SK-N-SH (cell line): Measurements from ENCODE around the gene PARD3B. TPM values are rescaled to one million over a fixed set of nuclear protein-coding genes. Genes with fewer than 3 reads are reported as not detected.

ENCODE experiments used
- CTCF ChIA-PET: fragments of 300-600, 350-600 bp; formaldehyde crosslinking; extraction: SDS; loops from one replicate; lab custom pipeline; 2021; lab: Yijun Ruan, JAX
- POLR2A ChIA-PET: fragments of 350-600 bp; sonication (Branson Sonifier 250); formaldehyde crosslinking; extraction: SDS; loops from one replicate; lab custom pipeline; 2020; ENCODE audit warnings: antibody characterized with exemption, inconsistent platforms; lab: Yijun Ruan, JAX
- DNase-seq: peaks from one replicate; pipeline ENCODE4 v3.0.0; 2012
- H2AFZ ChIP-seq: fragments of 200-600 bp; sonication (generic); 2 replicates; pipeline ENCODE4 v1.8.1; 2016; ENCODE audit warnings: antibody characterized with exemption, mild to moderate bottlenecking, low read depth
- H3F3A ChIP-seq: fragments of 200-600 bp; sonication (generic); replicated peaks from 2 replicates; pipeline ENCODE3; 2016; ENCODE audit warnings: antibody characterized with exemption, mild to moderate bottlenecking; ENCODE audit not compliant: insufficient read depth
- H3K27ac ChIP-seq, 2 experiments: fragments of 200-500 bp in 1 of 2; fragments of 200-600 bp in 1 of 2; sonication (Bioruptor generic) in 1 of 2; sonication (generic), shearing (Covaris generic) in 1 of 2; 2 replicates each; pipeline versions ENCODE4 v1.5.1 to v1.6.1; 2014 to 2016; ENCODE audit warnings: low read depth in 2 of 2, inconsistent platforms in 1 of 2, low read length in 1 of 2, mild to moderate bottlenecking in 1 of 2, mixed read lengths in 1 of 2
- H3K27me3 ChIP-seq: fragments of 200-600 bp; sonication (generic), shearing (Covaris generic); 2 replicates; pipeline ENCODE4 v1.6.1; 2016; ENCODE audit warnings: mixed run types; ENCODE audit not compliant: insufficient read depth
- H3K36me3 ChIP-seq, 2 experiments: fragments of 200-500 bp in 1 of 2; fragments of 200-600 bp in 1 of 2; sonication (Bioruptor generic) in 1 of 2; sonication (generic) in 1 of 2; replicated peaks in 1 of 2; 2 replicates each; pipeline versions ENCODE3 to v1.5.1; 2014 to 2016; ENCODE audit warnings: low read length in 1 of 2, mild to moderate bottlenecking in 1 of 2; ENCODE audit not compliant: insufficient read depth in 2 of 2, control insufficient read depth in 1 of 2
- H3K4me1 ChIP-seq, 2 experiments: fragments of 200-500 bp in 1 of 2; fragments of 200-600 bp in 1 of 2; sonication (Bioruptor generic) in 1 of 2; sonication (generic), shearing (Covaris generic) in 1 of 2; 2 replicates each; pipeline versions ENCODE4 v1.5.1 to v1.6.1; 2014 to 2016; ENCODE audit warnings: low read depth in 1 of 2, low read length in 1 of 2, mixed run types in 1 of 2; ENCODE audit not compliant: insufficient read depth in 2 of 2, control insufficient read depth in 1 of 2
- H3K4me2 ChIP-seq: fragments of 200-600 bp; sonication (generic), shearing (Covaris generic); 2 replicates; pipeline ENCODE4 v1.6.1; 2017; ENCODE audit warnings: mixed run types
- H3K4me3 ChIP-seq, 2 experiments: fragments of 200-500 bp in 1 of 2; fragments of 200-600 bp in 1 of 2; sonication (Bioruptor generic) in 1 of 2; sonication (generic), shearing (Covaris generic) in 1 of 2; 2 replicates each; pipeline versions ENCODE4 v1.5.1 to v1.8.1; 2014 to 2016; ENCODE audit warnings: low read depth in 2 of 2, inconsistent platforms in 1 of 2, low read length in 1 of 2, mild to moderate bottlenecking in 1 of 2, mixed read lengths in 1 of 2, moderate library complexity in 1 of 2
- H3K79me2 ChIP-seq: fragments of 200-600 bp; sonication (generic); 2 replicates; pipeline ENCODE4 v1.8.1; 2017; ENCODE audit warnings: mild to moderate bottlenecking; ENCODE audit not compliant: insufficient read depth
- H3K9ac ChIP-seq: fragments of 200-600 bp; sonication (generic); 2 replicates; pipeline ENCODE4 v1.6.1; 2017; ENCODE audit warnings: mixed run types
- H3K9me2 ChIP-seq: fragments of 200-600 bp; sonication (generic); 2 replicates; pipeline ENCODE4 v1.6.1; 2017; ENCODE audit warnings: mixed run types
- H3K9me3 ChIP-seq: fragments of 200-600 bp; sonication (generic); 2 replicates; pipeline ENCODE4 v1.6.1; 2017; ENCODE audit warnings: mixed run types, mild to moderate bottlenecking, moderate library complexity
- H4K20me1 ChIP-seq: fragments of 200-600 bp; sonication (generic); 2 replicates; pipeline ENCODE4 v1.6.1; 2017; ENCODE audit warnings: mild to moderate bottlenecking, mixed run types; ENCODE audit not compliant: insufficient read depth
- CHD2 ChIP-seq: fragments of 150-350 bp; IDR thresholded peaks from 2 replicates; pipeline ENCODE4 v1.6.1; 2018; ENCODE audit warnings: low read length; ENCODE audit not compliant: partially characterized antibody
- CTCF ChIP-seq: fragments of 200-600 bp; sonication (generic); IDR thresholded peaks from 2 replicates; pipeline ENCODE4 v1.6.1; 2017; ENCODE audit warnings: antibody characterized with exemption, mild to moderate bottlenecking, moderate library complexity
- EP300 ChIP-seq, 2 experiments: IDR thresholded peaks; 2 replicates each; pipeline versions ENCODE4 v1.4.0 to v1.6.1; 2012; ENCODE audit warnings: borderline replicate concordance in 1 of 2, low read depth in 1 of 2, low read length in 1 of 2
- FOXJ3 ChIP-seq: sonication (generic); formaldehyde crosslinking; IDR thresholded peaks from 2 replicates; pipeline ENCODE4 v1.5.1; 2020; ENCODE audit warnings: mild to moderate bottlenecking, missing genetic modification reagents
- GATA2 ChIP-seq: sonication (generic); formaldehyde crosslinking; IDR thresholded peaks from 2 replicates; pipeline ENCODE4 v1.5.0; 2020; ENCODE audit warnings: mild to moderate bottlenecking, missing genetic modification reagents
- IRF3 ChIP-seq: fragments of 150-350 bp; IDR thresholded peaks from 2 replicates; pipeline ENCODE4 v1.6.1; 2016; ENCODE audit warnings: mild to moderate bottlenecking, low read depth, low read length
- JUND ChIP-seq: IDR thresholded peaks from 2 replicates; pipeline ENCODE4 v1.4.0; 2012
- MAX ChIP-seq: IDR thresholded peaks from 2 replicates; pipeline ENCODE4 v1.4.0; 2012; ENCODE audit warnings: low read depth
- MEF2A ChIP-seq: IDR thresholded peaks from 2 replicates; pipeline ENCODE4 v1.4.0; 2012; ENCODE audit warnings: low read depth, borderline replicate concordance
- MXI1 ChIP-seq: IDR thresholded peaks from 2 replicates; pipeline ENCODE4 v1.6.1; 2012; ENCODE audit warnings: mild to moderate bottlenecking, low read depth, low read length, improper control_type of control experiment
- NFIC ChIP-seq: IDR thresholded peaks from 2 replicates; pipeline ENCODE4 v1.4.0; 2012; ENCODE audit warnings: borderline replicate concordance
- NRF1 ChIP-seq: IDR thresholded peaks from 2 replicates; pipeline ENCODE4 v1.6.1; 2012; ENCODE audit warnings: low read depth, mild to moderate bottlenecking, low read length
- POLR2AphosphoS5 ChIP-seq: IDR thresholded peaks from 2 replicates; pipeline ENCODE4 v1.6.1; 2012; ENCODE audit warnings: low read depth, low read length
- RAD21 ChIP-seq: IDR thresholded peaks from 2 replicates; pipeline ENCODE4 v1.6.1; 2012; ENCODE audit warnings: mild to moderate bottlenecking, low read length
- REST ChIP-seq: IDR thresholded peaks from 2 replicates; pipeline ENCODE4 v1.6.1; 2012; ENCODE audit warnings: mild to moderate bottlenecking, low read depth, low read length, moderate library complexity
- TCF12 ChIP-seq: IDR thresholded peaks from 2 replicates; pipeline ENCODE4 v1.4.0; 2012
- ZBTB33 ChIP-seq: IDR thresholded peaks from 2 replicates; pipeline ENCODE4 v1.4.0; 2012; ENCODE audit warnings: low read depth, borderline replicate concordance
- WGBS: methylation state at CpG from one replicate; pipeline ENCODE4 v1.1.6; 2017; ENCODE audit warnings: low lambda C conversion rate; 5-methylcytosine and 5-hydroxymethylcytosine counted together
- polyA plus RNA-seq, 3 experiments: library from polyadenylated mRNA; depleted of rRNA; stranded (reverse); fragments of >200 nt; gene quantifications; 2 replicates each; pipeline ENCODE4 v1.2.3, GENCODE V29; 2012
- TF ChIP-seq, protein P1 (sequence below): IDR thresholded peaks from 2 replicates; pipeline ENCODE4 v1.4.0; 2012; ENCODE audit warnings: low read depth, borderline replicate concordance

The PARD3B gene
- polyA plus RNA-seq, 1 of the 3 experiments (the other 2 are of a cell fraction) = 0.87 TPM

- no peak overlapping the region for H3K9ac ChIP-seq
These were observed 1084.0 kb downstream of the PARD3B start for GRCh38 chr2:205629091-205629776.

More at GRCh38 chr2:205629091-205629776, 1084.0 kb downstream of the PARD3B start:
- no peaks in the 10 kb centered on the region for H3K27me3 ChIP-seq
- no peak for DNase-seq
- CTCF ChIA-PET = no interaction called here
- H3K9me2 ChIP-seq = no peaks in the 10 kb centered on the region
- H3K4me2 ChIP-seq = no peak overlapping the region
- no peaks in the 10 kb centered on the region for H3K9me3 ChIP-seq
- H2AFZ ChIP-seq = no peak overlapping the region
- POLR2A ChIA-PET = no interaction called here
- TF ChIP-seq GATA2 (CRISPR knock-in tag) = no peak
- TF ChIP-seq JUND = no peak
- TF ChIP-seq, protein P1, sequence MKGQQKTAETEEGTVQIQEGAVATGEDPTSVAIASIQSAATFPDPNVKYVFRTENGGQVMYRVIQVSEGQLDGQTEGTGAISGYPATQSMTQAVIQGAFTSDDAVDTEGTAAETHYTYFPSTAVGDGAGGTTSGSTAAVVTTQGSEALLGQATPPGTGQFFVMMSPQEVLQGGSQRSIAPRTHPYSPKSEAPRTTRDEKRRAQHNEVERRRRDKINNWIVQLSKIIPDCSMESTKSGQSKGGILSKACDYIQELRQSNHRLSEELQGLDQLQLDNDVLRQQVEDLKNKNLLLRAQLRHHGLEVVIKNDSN = no peak
- no peak for TF ChIP-seq NFIC
- TF ChIP-seq REST = no peak
- TF ChIP-seq CHD2 = no peak
- TF ChIP-seq EP300 (IDR thresholded peaks at IDR 0.05; ENCODE audit: borderline replicate concordance in 1 of 2, low read depth in 1 of 2, low read length in 1 of 2) = no peak
- TF ChIP-seq CTCF = no peak
- TF ChIP-seq FOXJ3 = no peak
- no peak for TF ChIP-seq RAD21
- TF ChIP-seq MAX = no peak
- no peak for TF ChIP-seq MEF2A
- no peak for TF ChIP-seq POLR2AphosphoS5
- TF ChIP-seq IRF3 = no peak
- no peak for TF ChIP-seq NRF1
- no peak for TF ChIP-seq TCF12
- TF ChIP-seq ZBTB33 = no peak
- no peak for TF ChIP-seq MXI1
- no peak overlapping the region for H3K27ac ChIP-seq
- no peaks in the 10 kb centered on the region for H3F3A ChIP-seq
- no peaks in the 10 kb centered on the region for H4K20me1 ChIP-seq
- no peak overlapping the region for H3K4me3 ChIP-seq
- peaks cover 0 to 7% of the 10 kb centered on the region in 2 experiments; a peak in 1 of 4 replicates for H3K4me1 ChIP-seq
- no peaks in the 10 kb centered on the region for H3K79me2 ChIP-seq
- 74% methylated on average over 10 of the region's 10 CpGs for WGBS
- no peaks in the 10 kb centered on the region for H3K36me3 ChIP-seq
